ENCODE results near the gene FAM118B.
A peak's percentile ranks its signal among the peaks of the same experiment; 100 is the strongest.

The FAM118B gene

DNA sequence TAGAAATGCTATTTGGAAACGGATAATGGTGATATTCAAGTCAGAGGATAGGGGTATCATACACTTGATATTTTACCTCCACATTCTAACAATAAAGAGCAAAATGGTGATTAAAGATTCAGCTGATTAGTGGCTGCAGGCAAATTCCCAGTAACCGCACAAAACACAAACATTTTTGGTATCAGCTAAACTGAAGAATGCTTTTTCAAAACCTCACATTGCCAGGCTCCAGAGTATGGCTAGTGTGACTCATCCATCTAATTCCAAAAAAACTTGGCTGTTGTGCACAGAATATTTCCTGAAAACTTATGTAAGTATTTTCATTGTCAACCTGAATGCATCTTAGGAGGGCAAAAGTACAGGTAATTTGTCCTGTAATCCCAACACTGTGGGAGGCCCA lies 46.2 kb downstream of the FAM118B start:
- Histone ChIP-seq H2AFZ (ENCODE audit: low read depth, low read length) (no peak overlapping the region), H2AK5ac (ENCODE audit: low read length, severe bottlenecking) (no peak overlapping the region), H3K9me3 (ENCODE audit: control insufficient read depth, low read length) (no peaks in the 10 kb centered on the region), H4K91ac (ENCODE audit: low read length) (no peak overlapping the region), H3K18ac (ENCODE audit: low read depth in 1 of 2, low read length in 2 of 2) (no peak overlapping the region), H2BK120ac (ENCODE audit: low read depth, low read length) (no peak overlapping the region), H3K4ac (ENCODE audit: low read depth in 1 of 2, low read length in 2 of 2) (no peak overlapping the region), H3K4me3 (ENCODE audit: insufficient read depth in 1 of 2, low read depth in 1 of 2, low read length in 2 of 2) (no peak overlapping the region), H3K79me1 (replicated peaks; ENCODE audit: low read length, poor library complexity, severe bottlenecking) (peaks cover 3% of the 10 kb centered on the region), H3K4me1 (ENCODE audit: control insufficient read depth, insufficient read depth, low read depth, low read length) (peaks cover 2% of the 10 kb centered on the region), H3K36me3 (ENCODE audit: control insufficient read depth in 1 of 2, insufficient read depth in 2 of 2, low read depth in 1 of 2, low read length in 2 of 2) (peaks cover 25 to 71% of the 10 kb centered on the region in 2 experiments), H4K8ac (ENCODE audit: low read length) (no peak overlapping the region), H3K27me3 (ENCODE audit: control insufficient read depth in 1 of 2, insufficient read depth in 1 of 2, low read length in 2 of 2) (no peaks in the 10 kb centered on the region), H3K9ac (ENCODE audit: low read length) (no peak overlapping the region), H3K4me2 (ENCODE audit: low read length, poor library complexity, severe bottlenecking) (no peak overlapping the region), H3K23ac (ENCODE audit: low read length in 2 of 2) (no peak overlapping the region), H3K27ac (ENCODE audit: low read length, poor library complexity, severe bottlenecking) (no peak overlapping the region), H3K14ac (ENCODE audit: low read length in 2 of 2) (no peak overlapping the region), H2BK15ac (ENCODE audit: low read depth, poor library complexity, severe bottlenecking) (no peak overlapping the region), H2BK5ac (ENCODE audit: low read depth, low read length, poor library complexity, severe bottlenecking) (no peak overlapping the region), H2BK12ac (ENCODE audit: low read length in 2 of 2) (no peak overlapping the region)
- DNase-seq = peak; percentile 42
- WGBS = 81% methylated on average over 1 of the region's 2 CpGs

DNA sequence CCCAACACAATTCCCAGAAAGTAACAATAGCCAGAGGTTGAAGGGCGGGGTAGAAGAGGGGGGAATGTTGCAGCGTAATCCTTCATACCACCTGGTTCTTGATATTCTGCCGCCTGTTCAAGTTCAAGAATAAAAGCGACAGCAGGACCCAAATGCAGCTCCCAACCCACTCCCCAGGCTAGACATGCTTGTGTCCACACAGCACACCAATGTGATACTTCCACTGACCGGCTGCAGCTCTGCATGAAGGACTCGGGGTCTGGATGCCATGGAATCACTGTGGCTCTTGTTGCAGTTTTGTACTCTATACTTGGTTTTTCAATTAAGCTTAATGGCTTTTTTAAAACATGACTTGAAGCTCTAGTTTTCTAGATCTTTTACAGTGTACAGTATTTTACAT lies 50.6 kb downstream of the FAM118B start:
- H3K36me3 ChIP-seq (ENCODE audit: control insufficient read depth in 1 of 2, insufficient read depth in 2 of 2, low read depth in 1 of 2, low read length in 2 of 2) = peaks cover 49 to 74% of the 10 kb centered on the region in 2 experiments
- WGBS = 96% methylated on average over 6 of the region's 6 CpGs

DNA sequence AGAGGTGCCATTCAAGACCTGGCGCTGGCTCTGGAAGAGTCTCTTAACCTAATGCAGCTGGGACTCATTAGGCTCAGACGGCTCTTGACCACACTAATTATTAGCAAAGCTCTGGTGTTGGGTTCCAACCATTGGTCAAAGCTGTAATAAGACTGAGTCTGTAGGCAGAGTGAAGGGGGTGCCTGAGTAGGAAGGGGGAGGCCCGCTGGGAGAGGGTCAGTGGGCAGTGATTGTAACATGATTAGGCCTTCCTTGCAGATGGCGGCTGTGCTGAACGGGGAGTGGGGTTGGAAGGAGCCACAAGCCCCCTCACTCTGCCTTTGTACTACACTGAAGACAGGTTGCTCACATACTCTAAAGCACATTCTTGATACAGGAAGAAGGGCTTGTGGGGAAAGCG lies 51.9 kb downstream of the FAM118B start:
- no peak overlapping the region for H3K14ac ChIP-seq (ENCODE audit: low read length in 2 of 2)

More for the DNA sequence above, 50.6 kb downstream of the FAM118B start:
- no peak overlapping the region for H2BK15ac ChIP-seq (ENCODE audit: low read depth, poor library complexity, severe bottlenecking)
- H3K4me3 ChIP-seq (ENCODE audit: insufficient read depth in 1 of 2, low read depth in 1 of 2, low read length in 2 of 2) = no peak overlapping the region
- no peak overlapping the region for H2BK5ac ChIP-seq (ENCODE audit: low read depth, low read length, poor library complexity, severe bottlenecking)
- no peak overlapping the region for H2BK12ac ChIP-seq (ENCODE audit: low read length in 2 of 2)
- H2AFZ ChIP-seq (ENCODE audit: low read depth, low read length) = no peak overlapping the region
- H3K9ac ChIP-seq (ENCODE audit: low read length) = no peak overlapping the region
- no peak overlapping the region for H4K91ac ChIP-seq (ENCODE audit: low read length)
- no peak overlapping the region for H2BK120ac ChIP-seq (ENCODE audit: low read depth, low read length)
- H3K27ac ChIP-seq (ENCODE audit: low read length, poor library complexity, severe bottlenecking) = no peak overlapping the region
- H4K8ac ChIP-seq (ENCODE audit: low read length) = no peak overlapping the region
- H3K27me3 ChIP-seq (ENCODE audit: control insufficient read depth in 1 of 2, insufficient read depth in 1 of 2, low read length in 2 of 2) = no peaks in the 10 kb centered on the region
- no peak for DNase-seq
- H3K9me3 ChIP-seq (ENCODE audit: control insufficient read depth, low read length) = no peaks in the 10 kb centered on the region
- no peak overlapping the region for H3K4me2 ChIP-seq (ENCODE audit: low read length, poor library complexity, severe bottlenecking)
- no peak overlapping the region for H2AK5ac ChIP-seq (ENCODE audit: low read length, severe bottlenecking)
- no peak overlapping the region for H3K14ac ChIP-seq (ENCODE audit: low read length in 2 of 2)
- H3K79me1 ChIP-seq (replicated peaks; ENCODE audit: low read length, poor library complexity, severe bottlenecking) = peaks cover 22% of the 10 kb centered on the region
- no peak overlapping the region for H3K23ac ChIP-seq (ENCODE audit: low read length in 2 of 2)
- H3K4ac ChIP-seq (ENCODE audit: low read depth in 1 of 2, low read length in 2 of 2) = no peak overlapping the region
- H3K18ac ChIP-seq (ENCODE audit: low read depth in 1 of 2, low read length in 2 of 2) = no peak overlapping the region
- peaks cover 2% of the 10 kb centered on the region for H3K4me1 ChIP-seq (ENCODE audit: control insufficient read depth, insufficient read depth, low read depth, low read length)

DNA sequence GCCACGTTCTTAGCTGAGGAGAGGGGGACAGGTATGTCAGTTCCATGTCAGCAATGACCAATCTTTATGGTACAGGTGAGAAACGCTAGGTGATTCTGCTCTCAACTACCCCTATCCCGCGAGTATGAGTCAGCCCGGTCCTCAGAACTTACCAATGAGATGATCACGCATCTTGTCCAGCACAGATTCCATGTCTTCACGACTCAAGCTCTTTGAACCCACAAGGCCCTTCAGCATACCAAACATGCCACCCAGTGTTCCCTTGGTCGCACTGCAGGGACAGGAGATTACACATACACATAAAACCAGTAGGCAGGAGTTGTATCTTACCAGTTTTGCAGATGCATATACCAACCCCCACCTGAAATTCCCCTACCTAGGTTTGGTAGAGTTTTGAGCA lies 54.2 kb downstream of the FAM118B start:
- Histone ChIP-seq H4K91ac (ENCODE audit: low read length) (no peak overlapping the region), H3K4me1 (ENCODE audit: control insufficient read depth, insufficient read depth, low read depth, low read length) (peaks cover 9% of the 10 kb centered on the region), H2BK15ac (ENCODE audit: low read depth, poor library complexity, severe bottlenecking) (no peak overlapping the region), H3K14ac (ENCODE audit: low read length in 2 of 2) (no peak overlapping the region), H3K4me3 (ENCODE audit: insufficient read depth in 1 of 2, low read depth in 1 of 2, low read length in 2 of 2) (no peak overlapping the region), H3K4ac (ENCODE audit: low read depth in 1 of 2, low read length in 2 of 2) (no peak overlapping the region), H3K79me1 (replicated peaks; ENCODE audit: low read length, poor library complexity, severe bottlenecking) (peaks cover 40% of the 10 kb centered on the region), H3K9me3 (ENCODE audit: control insufficient read depth, low read length) (no peaks in the 10 kb centered on the region), H4K8ac (ENCODE audit: low read length) (peak overlapping the region; percentile 36), H3K18ac (ENCODE audit: low read depth in 1 of 2, low read length in 2 of 2) (no peak overlapping the region), H3K9ac (ENCODE audit: low read length) (no peak overlapping the region), H2BK120ac (ENCODE audit: low read depth, low read length) (no peak overlapping the region), H2BK5ac (ENCODE audit: low read depth, low read length, poor library complexity, severe bottlenecking) (no peak overlapping the region), H2BK12ac (ENCODE audit: low read length in 2 of 2) (no peak overlapping the region), H3K27me3 (ENCODE audit: control insufficient read depth in 1 of 2, insufficient read depth in 1 of 2, low read length in 2 of 2) (no peaks in the 10 kb centered on the region), H3K36me3 (ENCODE audit: control insufficient read depth in 1 of 2, insufficient read depth in 2 of 2, low read depth in 1 of 2, low read length in 2 of 2) (peaks cover 42 to 68% of the 10 kb centered on the region in 2 experiments), H2AFZ (ENCODE audit: low read depth, low read length) (no peak overlapping the region), H3K27ac (ENCODE audit: low read length, poor library complexity, severe bottlenecking) (no peak overlapping the region), H3K4me2 (ENCODE audit: low read length, poor library complexity, severe bottlenecking) (no peak overlapping the region), H3K23ac (ENCODE audit: low read length in 2 of 2) (no peak overlapping the region), H2AK5ac (ENCODE audit: low read length, severe bottlenecking) (no peak overlapping the region)
- 94% methylated on average over 8 of the region's 8 CpGs for WGBS
- no peak for DNase-seq

More for the DNA sequence above, 51.9 kb downstream of the FAM118B start:
- DNase-seq = no peak
- Histone ChIP-seq H3K27ac (ENCODE audit: low read length, poor library complexity, severe bottlenecking) (no peak overlapping the region), H2AK5ac (ENCODE audit: low read length, severe bottlenecking) (no peak overlapping the region), H3K4me3 (ENCODE audit: insufficient read depth in 1 of 2, low read depth in 1 of 2, low read length in 2 of 2) (no peak overlapping the region), H2BK12ac (ENCODE audit: low read length in 2 of 2) (no peak overlapping the region), H3K4me2 (ENCODE audit: low read length, poor library complexity, severe bottlenecking) (no peak overlapping the region), H2AFZ (ENCODE audit: low read depth, low read length) (no peak overlapping the region), H3K4me1 (ENCODE audit: control insufficient read depth, insufficient read depth, low read depth, low read length) (peaks cover 2% of the 10 kb centered on the region), H3K27me3 (ENCODE audit: control insufficient read depth in 1 of 2, insufficient read depth in 1 of 2, low read length in 2 of 2) (no peaks in the 10 kb centered on the region), H4K8ac (ENCODE audit: low read length) (no peak overlapping the region), H2BK5ac (ENCODE audit: low read depth, low read length, poor library complexity, severe bottlenecking) (no peak overlapping the region), H3K9me3 (ENCODE audit: control insufficient read depth, low read length) (no peaks in the 10 kb centered on the region), H3K9ac (ENCODE audit: low read length) (no peak overlapping the region), H4K91ac (ENCODE audit: low read length) (no peak overlapping the region), H3K23ac (ENCODE audit: low read length in 2 of 2) (no peak overlapping the region), H2BK120ac (ENCODE audit: low read depth, low read length) (no peak overlapping the region), H3K4ac (ENCODE audit: low read depth in 1 of 2, low read length in 2 of 2) (no peak overlapping the region), H2BK15ac (ENCODE audit: low read depth, poor library complexity, severe bottlenecking) (no peak overlapping the region), H3K36me3 (ENCODE audit: control insufficient read depth in 1 of 2, insufficient read depth in 2 of 2, low read depth in 1 of 2, low read length in 2 of 2) (peaks cover 46 to 71% of the 10 kb centered on the region in 2 experiments), H3K18ac (ENCODE audit: low read depth in 1 of 2, low read length in 2 of 2) (no peak overlapping the region), H3K79me1 (replicated peaks; ENCODE audit: low read length, poor library complexity, severe bottlenecking) (peaks cover 22% of the 10 kb centered on the region)
- over 99% methylated on average over 4 of the region's 6 CpGs for WGBS
